H1 (cell line): ENCODE measurements around the gene MAN1A2.

Experiments used
- BCL11A ChIP-seq, 2 experiments: IDR thresholded peaks; one replicate each; pipeline ENCODE4 v1.6.1; 2011; ENCODE audit warnings: low read depth in 2 of 2, low read length in 2 of 2, mild to moderate bottlenecking in 2 of 2
- CBX8 ChIP-seq: fragments of 300-800, 300-1000 bp; sonication (generic); IDR thresholded peaks from 2 replicates; pipeline ENCODE4 v1.7.1; 2016; ENCODE audit warnings: low read depth, low read length, borderline replicate concordance
- EP300 ChIP-seq, 2 experiments: IDR thresholded peaks; 1 replicate in 1 of 2; 2 replicates in 1 of 2; pipeline ENCODE4 v1.6.1; 2011 to 2012; ENCODE audit warnings: low read depth in 2 of 2, low read length in 2 of 2, mild to moderate bottlenecking in 2 of 2, borderline replicate concordance in 1 of 2, inconsistent platforms in 1 of 2, moderate library complexity in 1 of 2
- EZH2 ChIP-seq: fragments of 200-600 bp; sonication (generic); IDR thresholded peaks from 2 replicates; pipeline ENCODE4 v1.7.1; 2012; ENCODE audit warnings: low read depth, mild to moderate bottlenecking, moderate library complexity, low read length, inconsistent platforms; ENCODE audit not compliant: severe bottlenecking
- HDAC6 ChIP-seq: IDR thresholded peaks from one replicate; pipeline ENCODE4 v1.7.1; 2012; ENCODE audit warnings: low read depth, mild to moderate bottlenecking, inconsistent platforms, low read length, moderate library complexity
- MAFK ChIP-seq: IDR thresholded peaks from 2 replicates; pipeline ENCODE4 v1.6.1; 2012; ENCODE audit warnings: low read depth, mild to moderate bottlenecking, improper control_type of control experiment, low read length
- NRF1 ChIP-seq: IDR thresholded peaks from 2 replicates; pipeline ENCODE4 v1.6.1; 2011; ENCODE audit warnings: mild to moderate bottlenecking, low read depth, low read length, improper control_type of control experiment
- POLR2A ChIP-seq, 2 experiments: IDR thresholded peaks; 1 replicate in 1 of 2; 2 replicates in 1 of 2; pipeline ENCODE4 v1.6.1; 2011; ENCODE audit warnings: low read depth in 2 of 2, low read length in 2 of 2, mild to moderate bottlenecking in 2 of 2; ENCODE audit errors: control extremely low read depth in 1 of 2
- POLR2AphosphoS5 ChIP-seq: IDR thresholded peaks from 2 replicates; pipeline ENCODE4 v1.6.1; 2011; ENCODE audit warnings: low read depth, low read length
- SUZ12 ChIP-seq: fragments of 200-600 bp; sonication (generic); IDR thresholded peaks from 2 replicates; pipeline ENCODE4 v1.6.1; 2012; ENCODE audit warnings: mild to moderate bottlenecking, inconsistent platforms, low read length, moderate library complexity, mixed read lengths
- TBP ChIP-seq: IDR thresholded peaks from 2 replicates; pipeline ENCODE4 v1.6.1; 2011; ENCODE audit warnings: low read depth, low read length, improper control_type of control experiment
- TEAD4 ChIP-seq: IDR thresholded peaks from 2 replicates; pipeline ENCODE4 v1.6.1; 2012; ENCODE audit warnings: low read depth, low read length, inconsistent platforms, mixed read lengths
- TF ChIP-seq, protein P1 (sequence below), 3 experiments: IDR thresholded peaks; 1 replicate in 2 of 3; 2 replicates in 1 of 3; pipeline versions ENCODE4 v1.5.1 to v1.6.1; 2011; ENCODE audit warnings: low read length in 3 of 3, mild to moderate bottlenecking in 3 of 3, inconsistent platforms in 2 of 3, low read depth in 1 of 3, moderate library complexity in 1 of 3; ENCODE audit not compliant: insufficient read depth in 1 of 3; ENCODE audit errors: control extremely low read depth in 1 of 3
- TF ChIP-seq, protein P2 (sequence below): IDR thresholded peaks from 2 replicates; pipeline ENCODE4 v1.6.1; 2012; ENCODE audit warnings: low read length, inconsistent platforms

GRCh38 chr1:117367046-117368025 is at the start of gene MAN1A2:
- no peak for TF ChIP-seq HDAC6
- TF ChIP-seq EZH2, result no peak
- no peak for TF ChIP-seq TEAD4
- TF ChIP-seq, protein P1, sequence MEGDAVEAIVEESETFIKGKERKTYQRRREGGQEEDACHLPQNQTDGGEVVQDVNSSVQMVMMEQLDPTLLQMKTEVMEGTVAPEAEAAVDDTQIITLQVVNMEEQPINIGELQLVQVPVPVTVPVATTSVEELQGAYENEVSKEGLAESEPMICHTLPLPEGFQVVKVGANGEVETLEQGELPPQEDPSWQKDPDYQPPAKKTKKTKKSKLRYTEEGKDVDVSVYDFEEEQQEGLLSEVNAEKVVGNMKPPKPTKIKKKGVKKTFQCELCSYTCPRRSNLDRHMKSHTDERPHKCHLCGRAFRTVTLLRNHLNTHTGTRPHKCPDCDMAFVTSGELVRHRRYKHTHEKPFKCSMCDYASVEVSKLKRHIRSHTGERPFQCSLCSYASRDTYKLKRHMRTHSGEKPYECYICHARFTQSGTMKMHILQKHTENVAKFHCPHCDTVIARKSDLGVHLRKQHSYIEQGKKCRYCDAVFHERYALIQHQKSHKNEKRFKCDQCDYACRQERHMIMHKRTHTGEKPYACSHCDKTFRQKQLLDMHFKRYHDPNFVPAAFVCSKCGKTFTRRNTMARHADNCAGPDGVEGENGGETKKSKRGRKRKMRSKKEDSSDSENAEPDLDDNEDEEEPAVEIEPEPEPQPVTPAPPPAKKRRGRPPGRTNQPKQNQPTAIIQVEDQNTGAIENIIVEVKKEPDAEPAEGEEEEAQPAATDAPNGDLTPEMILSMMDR (IDR thresholded peaks at IDR 0.05; ENCODE audit: control extremely low read depth in 1 of 3, insufficient read depth in 1 of 3, low read depth in 1 of 3, low read length in 3 of 3), result no peak
- no peak for TF ChIP-seq NRF1
- no peak for TF ChIP-seq POLR2AphosphoS5
- no peak for TF ChIP-seq MAFK
- TF ChIP-seq CBX8, result no peak
- TF ChIP-seq POLR2A (IDR thresholded peaks at IDR 0.05; ENCODE audit: control extremely low read depth in 1 of 2, low read depth in 2 of 2, low read length in 2 of 2), result no peak
- TF ChIP-seq, protein P2, sequence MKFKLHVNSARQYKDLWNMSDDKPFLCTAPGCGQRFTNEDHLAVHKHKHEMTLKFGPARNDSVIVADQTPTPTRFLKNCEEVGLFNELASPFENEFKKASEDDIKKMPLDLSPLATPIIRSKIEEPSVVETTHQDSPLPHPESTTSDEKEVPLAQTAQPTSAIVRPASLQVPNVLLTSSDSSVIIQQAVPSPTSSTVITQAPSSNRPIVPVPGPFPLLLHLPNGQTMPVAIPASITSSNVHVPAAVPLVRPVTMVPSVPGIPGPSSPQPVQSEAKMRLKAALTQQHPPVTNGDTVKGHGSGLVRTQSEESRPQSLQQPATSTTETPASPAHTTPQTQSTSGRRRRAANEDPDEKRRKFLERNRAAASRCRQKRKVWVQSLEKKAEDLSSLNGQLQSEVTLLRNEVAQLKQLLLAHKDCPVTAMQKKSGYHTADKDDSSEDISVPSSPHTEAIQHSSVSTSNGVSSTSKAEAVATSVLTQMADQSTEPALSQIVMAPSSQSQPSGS, result no peak
- TF ChIP-seq EP300 (IDR thresholded peaks at IDR 0.05; ENCODE audit: borderline replicate concordance in 1 of 2, low read depth in 2 of 2, low read length in 2 of 2), result no peak
- no peak for TF ChIP-seq SUZ12
- TF ChIP-seq TBP, result peak; percentile 47
- TF ChIP-seq BCL11A (IDR thresholded peaks at IDR 0.05; ENCODE audit: low read depth in 2 of 2, low read length in 2 of 2), result no peak
